ENCODE results near the gene PLAC1.

Gene PLAC1

DNA sequence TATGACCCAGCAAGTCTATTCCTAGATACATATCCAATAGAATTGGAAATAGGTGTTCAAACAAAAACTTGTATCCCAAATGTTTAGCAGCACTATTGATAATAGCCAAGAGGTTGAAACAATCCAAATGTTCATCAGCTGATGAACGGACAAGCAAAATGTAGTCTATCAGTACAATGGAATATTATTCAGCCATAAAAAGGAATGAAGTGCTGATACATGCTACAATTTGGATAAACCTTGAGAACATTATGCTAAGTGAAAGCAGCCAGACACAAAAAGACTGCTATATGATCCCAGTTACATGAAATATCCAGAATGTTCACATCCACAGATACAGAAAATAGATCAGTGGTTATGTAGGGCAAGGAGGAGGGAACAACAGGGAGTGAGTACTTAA lies 50.1 kb downstream of the PLAC1 start:
- Histone ChIP-seq H3K27me3 (replicated peaks; ENCODE audit: control insufficient read depth, insufficient read depth, low read length) (no peaks in the 10 kb centered on the region), H3K36me3 (ENCODE audit: control insufficient read depth, insufficient read depth, low read length) (no peaks in the 10 kb centered on the region), H3K4me3 (replicated peaks; ENCODE audit: low read depth, low read length) (no peak overlapping the region)
- DNase-seq (ENCODE audit: extremely low read depth, insufficient read length): no peak
- TF ChIP-seq, protein P1, sequence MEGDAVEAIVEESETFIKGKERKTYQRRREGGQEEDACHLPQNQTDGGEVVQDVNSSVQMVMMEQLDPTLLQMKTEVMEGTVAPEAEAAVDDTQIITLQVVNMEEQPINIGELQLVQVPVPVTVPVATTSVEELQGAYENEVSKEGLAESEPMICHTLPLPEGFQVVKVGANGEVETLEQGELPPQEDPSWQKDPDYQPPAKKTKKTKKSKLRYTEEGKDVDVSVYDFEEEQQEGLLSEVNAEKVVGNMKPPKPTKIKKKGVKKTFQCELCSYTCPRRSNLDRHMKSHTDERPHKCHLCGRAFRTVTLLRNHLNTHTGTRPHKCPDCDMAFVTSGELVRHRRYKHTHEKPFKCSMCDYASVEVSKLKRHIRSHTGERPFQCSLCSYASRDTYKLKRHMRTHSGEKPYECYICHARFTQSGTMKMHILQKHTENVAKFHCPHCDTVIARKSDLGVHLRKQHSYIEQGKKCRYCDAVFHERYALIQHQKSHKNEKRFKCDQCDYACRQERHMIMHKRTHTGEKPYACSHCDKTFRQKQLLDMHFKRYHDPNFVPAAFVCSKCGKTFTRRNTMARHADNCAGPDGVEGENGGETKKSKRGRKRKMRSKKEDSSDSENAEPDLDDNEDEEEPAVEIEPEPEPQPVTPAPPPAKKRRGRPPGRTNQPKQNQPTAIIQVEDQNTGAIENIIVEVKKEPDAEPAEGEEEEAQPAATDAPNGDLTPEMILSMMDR (IDR thresholded peaks at IDR 0.05; ENCODE audit: insufficient read depth, low read length, poor library complexity, severe bottlenecking): no peak

DNA sequence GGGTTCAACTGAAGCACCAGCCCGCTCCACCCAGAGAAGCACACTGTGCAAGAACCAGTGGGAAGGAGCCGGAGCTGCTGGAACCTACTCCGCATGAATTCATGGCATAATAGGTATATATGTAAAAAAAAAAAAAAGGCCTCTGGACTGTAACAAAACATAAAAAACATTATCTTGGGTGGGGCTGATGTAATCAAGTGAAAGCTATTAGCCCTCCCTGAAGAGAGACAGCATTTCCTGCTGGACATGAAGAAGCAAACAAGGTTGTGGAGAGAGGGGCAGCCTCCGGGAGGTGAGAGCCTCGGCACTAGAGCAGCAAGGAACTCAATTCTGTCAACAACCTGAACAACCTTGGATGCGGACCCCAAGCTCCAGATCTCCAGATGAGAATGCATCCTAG lies 50.7 kb downstream of the PLAC1 start:
- Histone ChIP-seq H3K27me3 (replicated peaks; ENCODE audit: control insufficient read depth, insufficient read depth, low read length) (no peaks in the 10 kb centered on the region), H3K4me3 (replicated peaks; ENCODE audit: low read depth, low read length) (no peak overlapping the region), H3K36me3 (ENCODE audit: control insufficient read depth, insufficient read depth, low read length) (no peaks in the 10 kb centered on the region)
- TF ChIP-seq, protein P1 (IDR thresholded peaks at IDR 0.05; ENCODE audit: insufficient read depth, low read length, poor library complexity, severe bottlenecking): no peak
- DNase-seq (ENCODE audit: extremely low read depth, insufficient read length): no peak

DNA sequence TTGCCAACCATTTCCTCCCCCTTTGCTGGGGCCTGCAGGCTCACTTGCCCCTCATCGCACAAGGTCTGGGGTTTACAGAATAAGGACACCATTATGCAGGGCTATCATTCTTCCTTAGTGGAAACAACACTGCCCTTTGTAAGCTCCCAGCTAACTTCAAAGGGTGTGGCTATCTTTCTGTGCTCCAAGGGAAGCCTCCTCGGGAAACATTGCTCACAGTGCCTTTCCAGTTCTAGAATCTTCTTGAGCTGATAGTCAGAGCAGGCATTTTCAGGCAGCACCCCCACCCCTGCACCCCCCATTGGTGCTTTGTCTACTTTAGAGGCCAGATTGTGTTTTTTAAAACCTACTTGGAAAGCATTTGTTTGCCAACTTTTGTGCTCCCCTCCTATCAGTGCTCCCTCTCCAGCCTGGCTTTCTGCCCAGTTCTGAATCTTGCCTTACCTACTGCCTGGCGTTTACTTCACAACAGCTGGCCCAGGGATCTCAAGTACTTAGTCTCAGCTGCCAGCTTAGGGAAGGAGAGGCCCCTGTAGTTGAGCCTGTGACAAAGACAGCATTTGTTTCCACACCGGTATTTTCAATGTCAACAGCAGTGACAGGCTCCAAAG lies 53.5 kb downstream of the PLAC1 start:
- no peak for DNase-seq (ENCODE audit: extremely low read depth, insufficient read length)
- H3K27me3 ChIP-seq (replicated peaks; ENCODE audit: control insufficient read depth, insufficient read depth, low read length): no peaks in the 10 kb centered on the region
- TF ChIP-seq, protein P1 (IDR thresholded peaks at IDR 0.05; ENCODE audit: insufficient read depth, low read length, poor library complexity, severe bottlenecking): no peak
- no peaks in the 10 kb centered on the region for H3K36me3 ChIP-seq (ENCODE audit: control insufficient read depth, insufficient read depth, low read length)
- no peak overlapping the region for H3K4me3 ChIP-seq (replicated peaks; ENCODE audit: low read depth, low read length)

DNA sequence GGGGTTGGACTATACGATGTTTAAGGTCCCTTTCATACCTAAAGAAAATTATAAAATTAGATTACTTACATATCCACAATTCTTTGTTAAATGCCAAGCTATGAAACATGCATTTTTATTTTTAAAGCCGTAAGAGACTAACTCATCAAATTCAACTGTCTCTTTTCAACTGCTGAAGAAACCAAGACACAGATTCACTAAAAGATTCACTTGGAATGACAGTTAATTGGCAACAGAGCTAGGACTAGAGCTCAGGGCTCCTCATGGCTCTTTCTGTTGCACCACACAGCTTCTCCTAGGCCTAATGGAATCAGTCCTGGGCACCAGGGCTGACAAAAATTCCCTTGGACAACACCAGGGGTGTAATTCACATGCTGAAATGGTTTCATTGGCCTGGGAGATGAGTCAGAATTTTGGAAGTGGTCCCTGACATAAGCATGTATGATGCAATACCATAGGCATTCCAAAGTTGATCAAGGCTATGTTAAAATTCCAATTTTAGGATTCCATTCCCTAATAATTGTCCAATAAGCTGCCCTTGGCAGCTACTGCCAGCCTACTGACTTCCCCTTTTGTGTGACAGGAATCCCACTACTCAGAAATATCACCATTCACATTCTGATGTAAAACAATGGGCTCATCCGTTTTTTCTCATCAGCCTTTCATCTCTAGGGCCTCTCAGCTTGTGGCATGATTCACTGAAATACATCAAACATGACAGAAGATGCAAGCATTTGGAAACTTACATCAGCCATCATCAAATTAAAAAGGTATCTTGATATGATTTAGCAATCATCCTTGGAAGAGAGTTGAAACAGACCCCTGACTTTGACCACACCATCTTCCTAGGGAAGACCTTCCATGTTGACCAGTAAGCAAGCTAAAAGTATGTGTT lies 54.2 kb downstream of the PLAC1 start:
- TF ChIP-seq, protein P1 (IDR thresholded peaks at IDR 0.05; ENCODE audit: insufficient read depth, low read length, poor library complexity, severe bottlenecking): no peak
- no peak for DNase-seq (ENCODE audit: extremely low read depth, insufficient read length)
- no peaks in the 10 kb centered on the region for H3K36me3 ChIP-seq (ENCODE audit: control insufficient read depth, insufficient read depth, low read length)

GRCh38 chrX:134602410-134602809 lies 55.9 kb downstream of the PLAC1 start:
- no peaks in the 10 kb centered on the region for H3K27me3 ChIP-seq (replicated peaks; ENCODE audit: control insufficient read depth, insufficient read depth, low read length)
- TF ChIP-seq, protein P1 (IDR thresholded peaks at IDR 0.05; ENCODE audit: insufficient read depth, low read length, poor library complexity, severe bottlenecking): no peak
- DNase-seq (ENCODE audit: extremely low read depth, insufficient read length): no peak
- H3K36me3 ChIP-seq (ENCODE audit: control insufficient read depth, insufficient read depth, low read length): no peaks in the 10 kb centered on the region
- H3K4me3 ChIP-seq (replicated peaks; ENCODE audit: low read depth, low read length): no peak overlapping the region

More for the DNA sequence above, 54.2 kb downstream of the PLAC1 start:
- H3K4me3 ChIP-seq (replicated peaks; ENCODE audit: low read depth, low read length): no peak overlapping the region
- H3K27me3 ChIP-seq (replicated peaks; ENCODE audit: control insufficient read depth, insufficient read depth, low read length): no peaks in the 10 kb centered on the region

Data from GM06990 (cell line).